Large intestine (tissue), 3 donors: ENCODE results near the gene SEMA6D. TPM values are rescaled to one million over a fixed set of nuclear protein-coding genes. Genes with fewer than 3 reads are reported as not detected.

Experiments used
- DNase-seq, 2 donors: peaks; one replicate each; pipeline versions ENCODE4 v3.0.0 to v3.0.0-alpha.2; 2013
- H3K27ac ChIP-seq: one replicate; pipeline ENCODE4 v1.5.1; 2013; ENCODE audit warnings: low read length
- H3K27me3 ChIP-seq: 2 replicates; pipeline ENCODE4 v1.6.1; 2013; ENCODE audit warnings: low read length; ENCODE audit not compliant: control insufficient read depth, insufficient read depth
- H3K36me3 ChIP-seq: 2 replicates; pipeline ENCODE4 v1.6.1; 2013; ENCODE audit warnings: low read length; ENCODE audit not compliant: control insufficient read depth, insufficient read depth
- H3K4me1 ChIP-seq: one replicate; pipeline ENCODE4 v1.6.1; 2013; ENCODE audit warnings: low read length; ENCODE audit not compliant: control insufficient read depth, insufficient read depth
- H3K4me3 ChIP-seq: one replicate; pipeline ENCODE4 v1.5.1; 2013; ENCODE audit warnings: low read length
- H3K9me3 ChIP-seq: one replicate; pipeline ENCODE4 v1.6.1; 2013; ENCODE audit warnings: mild to moderate bottlenecking, low read depth, low read length, moderate library complexity; ENCODE audit not compliant: control insufficient read depth
- WGBS: methylation state at CpG from one replicate; pipeline ENCODE4 v1.1.5; 2013; ENCODE audit warnings: low lambda C conversion rate; ENCODE audit not compliant: insufficient coverage; 5-methylcytosine and 5-hydroxymethylcytosine counted together
- polyA plus RNA-seq: library from polyadenylated mRNA; unstranded; fragments of 120-200 nt; gene quantifications from one replicate; pipeline ENCODE4 v1.2.1, GENCODE V29; 2013

Gene SEMA6D
- polyA plus RNA-seq, 1 donor: 63.7 TPM

DNA sequence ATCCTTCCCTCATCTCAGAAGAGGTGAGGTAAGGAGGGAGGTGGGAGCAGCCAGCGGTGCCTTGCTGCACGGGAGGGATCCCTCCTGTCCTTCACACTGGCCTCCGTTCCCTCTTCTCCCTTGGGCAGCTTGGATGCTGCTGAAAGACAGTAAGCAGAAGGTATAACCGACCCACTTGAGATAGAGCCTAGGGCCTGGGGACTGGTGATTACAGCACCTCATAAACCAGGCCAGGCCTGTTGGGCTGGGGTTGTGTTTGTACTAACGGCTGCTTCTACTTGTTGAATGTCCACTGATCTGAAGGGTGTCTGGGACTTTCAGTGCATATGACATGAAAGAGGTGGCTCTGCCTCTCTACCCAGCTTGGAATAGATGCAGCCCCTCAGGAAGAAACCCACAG lies 25.0 kb downstream of the SEMA6D start:
- Histone ChIP-seq H3K27ac (no peak overlapping the region), H3K36me3 (peaks cover 8% of the 10 kb centered on the region), H3K27me3 (no peaks in the 10 kb centered on the region), H3K4me3 (no peak overlapping the region), H3K4me1 (peaks cover 31% of the 10 kb centered on the region), H3K9me3 (no peaks in the 10 kb centered on the region)
- DNase-seq: no peak
- WGBS: no CpG with 5 or more reads among the region's 5 CpGs

DNA sequence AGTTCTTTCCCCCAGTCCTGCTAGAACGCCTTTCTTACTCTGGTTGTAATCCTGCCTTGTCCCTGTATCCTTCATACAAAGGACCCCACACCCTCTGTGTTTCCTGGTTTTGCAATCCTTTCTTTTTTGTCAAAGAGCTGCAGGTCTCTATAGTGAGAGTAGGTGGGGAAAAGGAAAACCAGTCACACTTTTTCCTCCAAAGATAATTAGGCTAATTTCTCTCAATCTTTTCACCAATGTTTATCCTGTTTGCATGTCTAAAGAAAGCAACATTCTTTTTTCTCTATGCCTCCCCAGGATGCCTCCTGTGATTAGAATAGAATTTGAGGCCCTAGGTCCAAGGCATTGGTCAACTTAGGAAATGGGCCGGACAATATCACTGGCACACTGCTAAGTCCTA lies 25.4 kb downstream of the SEMA6D start:
- DNase-seq: no peak
- Histone ChIP-seq H3K4me3 (no peak overlapping the region), H3K27me3 (no peaks in the 10 kb centered on the region), H3K36me3 (peaks cover 8% of the 10 kb centered on the region), H3K27ac (no peak overlapping the region), H3K4me1 (peaks cover 31% of the 10 kb centered on the region), H3K9me3 (no peaks in the 10 kb centered on the region)
- WGBS: 100% methylated on average over 1 of the region's 2 CpGs

DNA sequence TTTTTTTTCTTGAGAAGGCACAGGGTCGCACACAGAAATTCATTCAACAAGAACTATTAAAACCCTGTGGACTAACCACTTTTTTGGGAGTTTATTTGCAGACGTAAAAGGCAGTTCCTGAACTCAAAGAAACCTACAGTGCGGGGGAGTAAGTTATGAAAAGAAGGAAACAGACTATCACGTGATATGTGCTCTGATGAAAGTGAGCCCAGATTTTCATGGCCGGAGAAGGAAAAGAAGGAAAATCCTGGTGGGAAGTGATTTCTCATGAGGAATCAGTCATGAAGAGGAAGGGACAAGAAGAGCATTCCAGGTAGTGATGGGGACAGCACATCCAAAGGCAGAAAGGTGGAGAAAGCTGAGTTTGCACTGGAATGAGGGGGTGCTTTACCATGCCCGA lies 26.1 kb downstream of the SEMA6D start:
- Histone ChIP-seq H3K4me1 (peaks cover 31% of the 10 kb centered on the region), H3K4me3 (no peak overlapping the region), H3K9me3 (no peaks in the 10 kb centered on the region), H3K27me3 (no peaks in the 10 kb centered on the region), H3K27ac (peak overlapping the region; percentile 47), H3K36me3 (peaks cover 10% of the 10 kb centered on the region)
- DNase-seq: no peak
- 78% methylated on average over 4 of the region's 6 CpGs for WGBS

DNA sequence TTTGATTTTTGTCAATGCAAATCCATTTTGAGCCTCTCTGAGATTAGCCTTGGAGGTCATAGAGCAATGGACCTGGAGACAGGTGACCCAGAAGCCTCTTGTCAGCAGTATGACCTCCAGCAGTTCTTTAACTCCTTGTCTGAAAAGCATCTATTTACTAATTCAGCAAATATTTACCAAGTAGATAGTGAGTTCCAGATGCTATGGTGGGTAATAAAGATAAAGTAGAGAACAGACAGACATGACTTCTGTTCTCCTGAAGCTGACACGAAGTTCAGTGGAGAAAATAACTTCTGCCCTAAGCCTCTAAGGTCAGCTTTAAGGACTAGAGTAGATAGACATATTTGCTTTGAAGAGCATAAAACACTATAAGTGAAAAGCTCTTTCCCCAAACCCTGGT lies 26.6 kb downstream of the SEMA6D start:
- peak overlapping the region; percentile 47 for H3K27ac ChIP-seq
- H3K36me3 ChIP-seq: peaks cover 9% of the 10 kb centered on the region
- no CpG with 5 or more reads among the region's 1 CpG for WGBS
- DNase-seq: peak in 1 of 2 donors; percentile 73
- peaks cover 26% of the 10 kb centered on the region for H3K4me1 ChIP-seq
- no peak overlapping the region for H3K4me3 ChIP-seq
- no peaks in the 10 kb centered on the region for H3K27me3 ChIP-seq
- no peaks in the 10 kb centered on the region for H3K9me3 ChIP-seq

DNA sequence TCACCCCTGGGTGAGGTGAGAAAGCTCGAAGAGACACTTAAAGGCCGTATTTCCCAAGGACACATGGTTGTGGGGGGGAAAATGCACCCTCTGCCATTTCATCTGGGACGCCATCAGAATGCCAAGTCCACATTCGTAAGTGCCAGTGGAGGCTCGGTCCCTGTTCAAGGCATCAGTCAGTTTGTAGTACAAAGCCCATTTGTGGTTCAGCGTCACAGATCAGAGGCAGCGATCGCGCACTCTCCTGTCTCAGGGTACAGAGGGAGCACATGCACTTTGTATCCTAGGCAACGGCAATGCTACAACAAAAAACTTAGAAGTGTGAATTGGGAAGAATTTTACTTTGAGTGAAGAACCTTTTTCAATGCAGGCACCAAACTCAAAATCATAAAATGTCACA lies 27.2 kb downstream of the SEMA6D start:
- H3K9me3 ChIP-seq: no peaks in the 10 kb centered on the region
- WGBS: no CpG with 5 or more reads among the region's 10 CpGs
- H3K4me3 ChIP-seq: no peak overlapping the region
- H3K4me1 ChIP-seq: peaks cover 26% of the 10 kb centered on the region
- no peaks in the 10 kb centered on the region for H3K27me3 ChIP-seq
- peaks cover 8% of the 10 kb centered on the region for H3K36me3 ChIP-seq
- peak overlapping the region; percentile 8 for H3K27ac ChIP-seq
- peak in 1 of 2 donors; percentile 43 for DNase-seq

DNA sequence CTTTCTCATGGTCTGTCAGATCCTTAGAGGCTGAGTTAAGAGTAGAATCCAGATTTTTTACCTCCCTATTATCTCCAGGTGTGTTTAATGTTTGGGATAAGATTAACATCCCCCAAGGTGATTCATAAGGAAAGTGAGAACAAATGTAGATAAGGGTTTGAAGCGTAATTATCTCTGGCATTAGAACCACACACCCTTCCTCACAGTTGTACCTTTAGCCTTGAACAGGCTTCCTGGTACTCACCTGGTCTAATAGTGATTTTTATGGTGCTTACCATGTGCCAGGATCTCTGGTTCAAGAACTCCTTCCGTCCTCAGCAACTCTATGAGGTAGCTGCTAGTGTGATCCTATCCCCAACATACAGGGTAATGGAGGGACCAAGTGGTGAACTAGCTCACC lies 27.7 kb downstream of the SEMA6D start:
- WGBS: no CpG with 5 or more reads among the region's 2 CpGs
- no peaks in the 10 kb centered on the region for H3K27me3 ChIP-seq
- H3K9me3 ChIP-seq: no peaks in the 10 kb centered on the region
- peak in 1 of 2 donors; percentile 40 for DNase-seq
- H3K4me1 ChIP-seq: peaks cover 29% of the 10 kb centered on the region
- H3K4me3 ChIP-seq: no peak overlapping the region
- H3K36me3 ChIP-seq: peaks cover 8% of the 10 kb centered on the region
- no peak overlapping the region for H3K27ac ChIP-seq

DNA sequence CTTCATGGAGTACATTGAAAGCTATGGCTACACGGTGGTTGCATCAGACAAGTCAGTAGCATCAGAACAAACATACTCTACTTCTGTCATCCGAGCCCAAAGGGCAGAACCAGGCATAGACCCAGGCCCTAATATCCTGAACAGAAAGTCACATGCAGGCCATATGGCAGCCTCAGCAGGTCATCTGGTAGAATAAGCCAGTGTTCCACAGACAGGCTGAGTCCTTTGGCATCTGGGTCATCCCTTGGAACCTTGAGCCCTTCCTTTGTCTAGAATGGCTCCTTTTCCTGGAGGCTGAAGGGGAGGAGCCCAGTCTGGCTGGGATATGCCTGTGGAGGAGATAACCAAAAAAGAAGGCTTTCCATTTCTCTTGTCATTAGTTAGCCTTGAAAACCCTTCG lies 29.2 kb downstream of the SEMA6D start:
- no CpG with 5 or more reads among the region's 3 CpGs for WGBS
- Histone ChIP-seq H3K9me3 (no peaks in the 10 kb centered on the region), H3K36me3 (peaks cover 8% of the 10 kb centered on the region), H3K27me3 (no peaks in the 10 kb centered on the region), H3K27ac (no peak overlapping the region), H3K4me3 (no peak overlapping the region), H3K4me1 (peaks cover 42% of the 10 kb centered on the region)
- no peak for DNase-seq

DNA sequence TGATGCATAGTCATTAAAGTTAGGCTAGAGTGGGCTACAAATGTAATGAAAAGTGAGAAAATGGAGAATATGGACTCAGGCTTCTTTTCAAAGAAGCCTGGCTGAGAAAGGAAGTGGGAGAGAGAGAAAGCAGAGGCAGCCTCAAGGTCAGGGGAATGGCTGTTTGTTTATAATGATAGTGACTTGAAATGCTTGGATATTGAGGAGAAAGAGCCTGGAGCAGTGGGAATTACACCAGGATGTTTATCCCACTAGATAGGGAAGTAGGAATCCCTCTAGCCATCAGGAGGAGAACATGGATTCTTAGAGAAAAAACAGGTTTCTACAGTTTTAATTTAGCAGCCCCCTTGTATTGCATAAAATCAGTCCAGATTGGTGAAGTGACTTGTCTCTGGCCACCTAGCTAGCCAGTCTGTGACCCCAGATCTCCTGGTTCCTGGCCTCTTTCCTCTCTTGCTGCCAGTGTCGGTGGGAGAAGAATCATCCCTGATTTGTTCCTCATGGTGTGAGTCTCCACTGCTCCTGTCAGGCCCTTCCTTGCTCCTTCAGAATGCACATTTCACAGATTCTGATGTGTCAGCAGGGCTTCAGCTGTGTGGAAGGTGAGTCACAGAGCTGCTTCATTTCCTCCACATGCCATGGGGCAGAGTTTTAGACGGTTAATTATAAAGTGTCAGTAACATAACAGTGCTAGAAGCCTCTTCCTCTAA lies 32.9 kb downstream of the SEMA6D start:
- peak overlapping the region; percentile 31 for H3K27ac ChIP-seq
- no CpG with 5 or more reads among the region's 2 CpGs for WGBS
- no peak overlapping the region for H3K4me3 ChIP-seq
- DNase-seq: peak in 1 of 2 donors; percentile 51
- H3K4me1 ChIP-seq: peaks cover 20% of the 10 kb centered on the region
- H3K27me3 ChIP-seq: no peaks in the 10 kb centered on the region
- peaks cover 9% of the 10 kb centered on the region for H3K9me3 ChIP-seq
- H3K36me3 ChIP-seq: peaks cover 11% of the 10 kb centered on the region

DNA sequence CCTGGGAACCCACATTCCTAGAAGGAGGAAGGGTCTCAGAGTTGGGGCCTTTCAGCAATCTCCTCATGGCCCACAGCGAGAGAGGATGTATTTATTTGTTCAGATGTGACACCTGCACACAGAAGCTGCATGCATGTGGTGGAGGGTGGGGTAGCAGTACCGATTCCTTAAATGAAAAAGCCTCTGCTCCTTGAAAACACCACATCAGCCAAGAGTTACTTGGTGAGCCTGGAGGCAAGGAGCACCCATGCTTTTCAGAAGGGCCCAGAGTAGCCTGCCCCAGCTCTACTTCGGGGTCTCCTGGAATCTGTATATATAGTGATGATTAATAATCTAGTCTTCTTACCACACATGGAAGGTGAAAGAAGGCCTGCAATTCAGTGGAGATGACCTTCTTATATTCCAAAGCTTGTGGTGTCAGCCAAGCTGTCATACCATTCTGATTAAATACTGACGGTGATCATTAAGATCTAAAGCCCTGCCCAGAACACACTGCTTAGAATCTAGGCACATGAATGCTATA lies 33.5 kb downstream of the SEMA6D start:
- peaks cover 15% of the 10 kb centered on the region for H3K4me1 ChIP-seq
- DNase-seq: no peak
- H3K9me3 ChIP-seq: peaks cover 9% of the 10 kb centered on the region
- no peak overlapping the region for H3K27ac ChIP-seq
- no peaks in the 10 kb centered on the region for H3K27me3 ChIP-seq
- WGBS: no CpG with 5 or more reads among the region's 4 CpGs
- peaks cover 9% of the 10 kb centered on the region for H3K36me3 ChIP-seq
- H3K4me3 ChIP-seq: no peak overlapping the region

DNA sequence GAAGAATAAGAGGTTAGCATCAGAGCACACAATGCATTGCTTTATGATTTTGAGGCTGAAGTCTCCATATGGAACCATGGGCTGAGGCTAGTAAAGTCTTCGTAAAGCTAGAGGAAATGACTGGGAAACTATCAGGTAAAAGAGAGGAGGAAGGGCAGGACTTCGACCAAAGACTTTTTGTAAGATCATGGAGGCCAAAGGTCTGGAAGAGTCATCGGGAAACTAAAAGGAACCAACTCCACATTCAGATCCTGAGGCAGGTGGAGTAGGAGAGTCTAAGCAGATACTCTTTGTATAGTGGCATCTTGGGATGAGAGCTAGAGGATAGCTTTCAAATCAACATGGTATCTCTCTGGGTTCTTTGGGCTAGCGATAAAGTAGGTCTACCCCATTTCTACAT lies 36.3 kb downstream of the SEMA6D start:
- H3K27me3 ChIP-seq: no peaks in the 10 kb centered on the region
- 100% methylated on average over 3 of the region's 4 CpGs for WGBS

DNA sequence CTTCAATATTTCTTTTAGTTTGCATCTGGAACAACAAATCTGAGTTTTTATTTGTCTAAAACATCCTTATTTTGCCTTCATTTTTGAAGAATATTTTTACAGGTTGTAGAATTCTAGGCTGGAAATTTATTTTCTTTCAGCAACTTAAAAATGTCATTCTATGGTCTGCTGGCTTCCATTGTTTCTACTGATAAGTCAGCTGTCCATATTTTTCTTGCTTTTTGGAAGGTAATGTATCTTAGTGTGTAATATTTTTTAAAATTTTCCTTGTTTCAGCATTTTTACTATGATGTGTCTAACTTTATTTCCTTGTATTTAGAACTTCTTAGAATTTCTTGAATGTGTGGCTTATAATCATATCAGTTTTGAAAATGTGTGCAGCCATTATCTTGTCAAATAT lies 37.0 kb downstream of the SEMA6D start:
- Histone ChIP-seq H3K4me3 (no peak overlapping the region), H3K4me1 (peaks cover 15% of the 10 kb centered on the region), H3K27ac (no peak overlapping the region), H3K36me3 (peaks cover 6% of the 10 kb centered on the region), H3K9me3 (peaks cover 9% of the 10 kb centered on the region), H3K27me3 (no peaks in the 10 kb centered on the region)
- no peak for DNase-seq

More for the DNA sequence above, 36.3 kb downstream of the SEMA6D start:
- DNase-seq: no peak
- H3K27ac ChIP-seq: no peak overlapping the region
- H3K36me3 ChIP-seq: peaks cover 6% of the 10 kb centered on the region
- peaks cover 9% of the 10 kb centered on the region for H3K9me3 ChIP-seq
- peaks cover 15% of the 10 kb centered on the region for H3K4me1 ChIP-seq
- H3K4me3 ChIP-seq: no peak overlapping the region
